ENCODE measurements around the gene MAGI2. TPM values are rescaled to one million over a fixed set of nuclear protein-coding genes. Genes with fewer than 3 reads are reported as not detected.

MAGI2 gene
- total RNA-seq, 1 experiment from 2014 or later: 0.34 TPM

DNA sequence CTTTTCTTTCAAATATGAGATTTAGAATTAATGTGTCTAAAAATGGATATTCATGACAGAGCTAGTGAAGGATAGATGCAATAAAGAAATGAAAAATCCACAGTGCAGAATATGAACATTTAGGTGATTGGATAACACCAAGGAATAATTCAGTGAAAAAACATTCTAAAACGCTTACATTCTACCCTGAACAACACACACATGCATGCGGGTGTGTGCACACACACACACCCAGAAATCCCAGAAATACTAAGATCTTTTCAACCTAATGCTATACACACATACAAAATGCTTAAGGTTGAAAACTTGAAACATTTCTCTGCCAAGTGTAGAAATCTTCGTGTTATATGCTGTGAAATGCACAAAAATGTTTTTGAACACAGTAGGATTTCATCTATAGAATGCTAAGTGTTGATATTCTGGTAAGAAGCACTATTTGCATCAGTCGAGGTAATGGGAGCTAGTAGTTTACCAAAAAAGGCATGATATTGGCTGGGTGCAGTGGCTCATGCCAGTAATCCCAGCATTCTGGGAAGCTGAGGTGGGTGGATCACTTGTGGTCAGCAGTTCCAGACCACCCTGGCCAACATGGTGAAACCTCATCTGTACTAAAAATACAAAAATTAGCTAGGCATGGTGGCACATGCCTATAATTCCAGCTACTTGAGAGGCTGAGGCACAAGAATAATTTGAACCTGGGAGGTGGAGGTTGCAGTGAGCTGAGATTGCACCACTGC lies 1054.3 kb downstream of the MAGI2 start:
- TF ChIP-seq, protein P1, sequence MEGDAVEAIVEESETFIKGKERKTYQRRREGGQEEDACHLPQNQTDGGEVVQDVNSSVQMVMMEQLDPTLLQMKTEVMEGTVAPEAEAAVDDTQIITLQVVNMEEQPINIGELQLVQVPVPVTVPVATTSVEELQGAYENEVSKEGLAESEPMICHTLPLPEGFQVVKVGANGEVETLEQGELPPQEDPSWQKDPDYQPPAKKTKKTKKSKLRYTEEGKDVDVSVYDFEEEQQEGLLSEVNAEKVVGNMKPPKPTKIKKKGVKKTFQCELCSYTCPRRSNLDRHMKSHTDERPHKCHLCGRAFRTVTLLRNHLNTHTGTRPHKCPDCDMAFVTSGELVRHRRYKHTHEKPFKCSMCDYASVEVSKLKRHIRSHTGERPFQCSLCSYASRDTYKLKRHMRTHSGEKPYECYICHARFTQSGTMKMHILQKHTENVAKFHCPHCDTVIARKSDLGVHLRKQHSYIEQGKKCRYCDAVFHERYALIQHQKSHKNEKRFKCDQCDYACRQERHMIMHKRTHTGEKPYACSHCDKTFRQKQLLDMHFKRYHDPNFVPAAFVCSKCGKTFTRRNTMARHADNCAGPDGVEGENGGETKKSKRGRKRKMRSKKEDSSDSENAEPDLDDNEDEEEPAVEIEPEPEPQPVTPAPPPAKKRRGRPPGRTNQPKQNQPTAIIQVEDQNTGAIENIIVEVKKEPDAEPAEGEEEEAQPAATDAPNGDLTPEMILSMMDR (conservative IDR thresholded peaks at IDR 0.05; ENCODE audit: low read depth, low read length): no peak
- TF ChIP-seq EZH2 (IDR thresholded peaks at IDR 0.05; ENCODE audit: borderline replicate concordance, low read depth, low read length, poor library complexity, severe bottlenecking): no peak
- H3K36me3 ChIP-seq (ENCODE audit: insufficient read depth, low read length, poor library complexity, severe bottlenecking): no peaks in the 10 kb centered on the region
- no peak overlapping the region for H3K4me3 ChIP-seq (ENCODE audit: low read depth, low read length, poor library complexity, severe bottlenecking)
- POLR2A ChIA-PET (ENCODE audit: low non-redundant PET): no interaction called here
- H3K4me1 ChIP-seq (ENCODE audit: insufficient read depth, low read length, poor library complexity, severe bottlenecking): no peaks in the 10 kb centered on the region
- peaks cover 47% of the 10 kb centered on the region for H3K27me3 ChIP-seq (replicated peaks; ENCODE audit: insufficient read depth, low read depth, low read length, poor library complexity)
- no peak overlapping the region for H3K27ac ChIP-seq (ENCODE audit: low read depth, low read length, poor library complexity, severe bottlenecking)
- intact Hi-C loops (cut with micrococcal nuclease; ENCODE audit: unreplicated experiment): no loop called here
- no peak for DNase-seq (ENCODE audit: low spot score)
- CTCF ChIA-PET: no interaction called here
- no peaks in the 10 kb centered on the region for H3K9me3 ChIP-seq (ENCODE audit: low read depth, low read length, poor library complexity, severe bottlenecking)
- BruUV-seq (replicated peaks): no TSS peak

DNA sequence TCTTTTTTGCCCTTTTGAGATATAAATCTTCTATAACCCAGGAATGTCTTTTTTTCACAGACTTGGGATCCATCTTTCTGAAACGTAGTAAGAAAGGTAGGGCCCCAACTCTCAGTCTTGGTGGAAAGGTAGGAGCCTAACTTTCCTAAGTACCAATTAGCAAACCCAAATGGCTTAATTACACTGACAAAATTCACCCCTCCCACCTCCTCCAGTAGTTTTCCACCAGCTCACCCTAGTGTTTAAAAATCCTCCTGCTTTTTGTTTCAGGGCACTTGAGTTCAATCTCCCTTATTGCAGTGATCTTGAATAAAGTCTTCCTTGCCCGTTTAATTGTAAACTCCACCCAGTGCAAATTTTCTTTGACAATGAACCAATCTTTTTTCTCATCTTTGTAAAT lies 1054.9 kb downstream of the MAGI2 start:
- ChIA-PET CTCF (no interaction called here), POLR2A (ENCODE audit: low non-redundant PET) (no interaction called here)
- TF ChIP-seq, protein P1 (conservative IDR thresholded peaks at IDR 0.05; ENCODE audit: low read depth, low read length): no peak
- no peak for TF ChIP-seq EZH2 (IDR thresholded peaks at IDR 0.05; ENCODE audit: borderline replicate concordance, low read depth, low read length, poor library complexity, severe bottlenecking)
- Histone ChIP-seq H3K36me3 (ENCODE audit: insufficient read depth, low read length, poor library complexity, severe bottlenecking) (no peaks in the 10 kb centered on the region), H3K4me3 (ENCODE audit: low read depth, low read length, poor library complexity, severe bottlenecking) (no peak overlapping the region), H3K27ac (ENCODE audit: low read depth, low read length, poor library complexity, severe bottlenecking) (no peak overlapping the region), H3K9me3 (ENCODE audit: low read depth, low read length, poor library complexity, severe bottlenecking) (no peaks in the 10 kb centered on the region), H3K4me1 (ENCODE audit: insufficient read depth, low read length, poor library complexity, severe bottlenecking) (no peaks in the 10 kb centered on the region), H3K27me3 (replicated peaks; ENCODE audit: insufficient read depth, low read depth, low read length, poor library complexity) (peaks cover 47% of the 10 kb centered on the region)
- intact Hi-C loops (cut with micrococcal nuclease; ENCODE audit: unreplicated experiment): no loop called here
- DNase-seq (ENCODE audit: low spot score): no peak
- no TSS peak for BruUV-seq (replicated peaks)

DNA sequence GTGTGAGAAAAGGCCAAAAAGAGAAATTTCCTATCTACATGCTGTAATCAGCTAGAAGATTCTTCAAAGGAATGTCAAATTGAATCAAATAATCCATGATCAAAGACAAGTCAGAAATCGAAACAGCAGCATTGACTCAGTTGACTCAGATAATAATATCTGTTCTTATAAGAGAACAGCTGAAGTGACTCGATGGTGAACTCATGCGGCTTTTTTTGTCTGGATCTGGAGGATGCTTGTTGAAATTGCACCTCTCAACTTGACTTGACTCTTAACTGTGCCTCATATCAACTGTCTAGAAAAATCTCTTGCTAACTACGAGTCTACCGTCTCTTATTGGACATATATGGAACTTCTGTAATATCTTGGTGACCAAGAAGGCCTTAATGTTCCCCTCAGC lies 1055.4 kb downstream of the MAGI2 start:
- H3K27ac ChIP-seq (ENCODE audit: low read depth, low read length, poor library complexity, severe bottlenecking): no peak overlapping the region
- ChIA-PET CTCF (no interaction called here), POLR2A (ENCODE audit: low non-redundant PET) (no interaction called here)
- intact Hi-C loops (cut with micrococcal nuclease; ENCODE audit: unreplicated experiment): no loop called here
- no peaks in the 10 kb centered on the region for H3K36me3 ChIP-seq (ENCODE audit: insufficient read depth, low read length, poor library complexity, severe bottlenecking)
- no peak for TF ChIP-seq EZH2 (IDR thresholded peaks at IDR 0.05; ENCODE audit: borderline replicate concordance, low read depth, low read length, poor library complexity, severe bottlenecking)
- TF ChIP-seq, protein P1 (conservative IDR thresholded peaks at IDR 0.05; ENCODE audit: low read depth, low read length): no peak
- no peaks in the 10 kb centered on the region for H3K9me3 ChIP-seq (ENCODE audit: low read depth, low read length, poor library complexity, severe bottlenecking)
- H3K27me3 ChIP-seq (replicated peaks; ENCODE audit: insufficient read depth, low read depth, low read length, poor library complexity): peaks cover 49% of the 10 kb centered on the region
- H3K4me3 ChIP-seq (ENCODE audit: low read depth, low read length, poor library complexity, severe bottlenecking): no peak overlapping the region
- H3K4me1 ChIP-seq (ENCODE audit: insufficient read depth, low read length, poor library complexity, severe bottlenecking): no peaks in the 10 kb centered on the region
- no peak for DNase-seq (ENCODE audit: low spot score)
- BruUV-seq (replicated peaks): no TSS peak

Data from A673 (cell line).